MCF 10A (cell line): Measurements from ENCODE around the gene PLXDC2. TPM values are rescaled to one million over a fixed set of nuclear protein-coding genes. Genes with fewer than 3 reads are reported as not detected.

Source experiments
- BruUV-seq: library from RNA; stranded (reverse); fragments of 400-500 nt; replicated peaks from 2 replicates; lab custom pipeline; 2021; lab: Mats Ljungman, UMichigan
- CTCF ChIA-PET: fragments of 300-600 bp; sonication (Branson Sonifier 250); formaldehyde crosslinking; extraction: SDS; loops from one replicate; lab custom pipeline; 2021; ENCODE audit warnings: antibody characterized with exemption, inconsistent platforms; lab: Yijun Ruan, JAX
- POLR2A ChIA-PET: fragments of 300-600, 350-650 bp; sonication (Branson Sonifier 250); formaldehyde crosslinking; extraction: SDS; loops from one replicate; lab custom pipeline; 2020; ENCODE audit warnings: antibody characterized with exemption, inconsistent platforms; lab: Yijun Ruan, JAX
- DNase-seq: peaks from one replicate; pipeline ENCODE4 v3.0.0-alpha.2; 2018; ENCODE audit not compliant: unreplicated experiment
- H3K27ac Mint-ChIP-seq: one replicate; pipeline ENCODE4 v1.8.0; 2022; ENCODE audit warnings: mild to moderate bottlenecking, low read depth, mixed read lengths; ENCODE audit not compliant: unreplicated experiment
- H3K27me3 Mint-ChIP-seq: one replicate; pipeline ENCODE4 v1.8.0; 2022; ENCODE audit warnings: mixed read lengths; ENCODE audit not compliant: insufficient read depth, unreplicated experiment
- H3K36me3 Mint-ChIP-seq: one replicate; pipeline ENCODE4 v1.8.0; 2022; ENCODE audit warnings: mild to moderate bottlenecking, moderate library complexity, mixed read lengths; ENCODE audit not compliant: insufficient read depth, unreplicated experiment
- H3K4me1 Mint-ChIP-seq: one replicate; pipeline ENCODE4 v1.8.0; 2022; ENCODE audit warnings: mixed read lengths; ENCODE audit not compliant: insufficient read depth, unreplicated experiment
- H3K4me3 Mint-ChIP-seq: one replicate; pipeline ENCODE4 v1.8.0; 2022; ENCODE audit warnings: mild to moderate bottlenecking, moderate library complexity, mixed read lengths; ENCODE audit not compliant: unreplicated experiment
- H3K9me3 Mint-ChIP-seq: one replicate; pipeline ENCODE4 v1.8.0; 2022; ENCODE audit warnings: mixed read lengths; ENCODE audit not compliant: unreplicated experiment
- CTCF ChIP-seq: fragments of 200-600 bp; IDR thresholded peaks from one replicate; pipeline ENCODE4 v1.8.0; 2022; ENCODE audit warnings: antibody characterized with exemption, mild to moderate bottlenecking; ENCODE audit not compliant: unreplicated experiment
- intact Hi-C: fragments of 100-400 bp; cut with micrococcal nuclease; formaldehyde crosslinking; loops from 2 replicates; pipeline ENCODE4 v1.14.1; 2022
- total RNA-seq: library from RNA; stranded (reverse); gene quantifications from 2 replicates; pipeline ENCODE4 v1.2.3, GENCODE V29; 2022

Gene PLXDC2
- total RNA-seq, 1 experiment from 2014 or later: 23.3 TPM

- H3K4me3 Mint-ChIP-seq: no peak overlapping the region
- ChIA-PET POLR2A (interaction anchor here (0.5 kb wide), 1 partner anchor 703 kb away, joined by 4 read pairs; no protein-coding TSS in a partner anchor), CTCF (interaction anchor here (0.6 kb wide), 1 partner anchor 530 kb away, joined by 3 read pairs; no protein-coding TSS in a partner anchor)
- intact Hi-C loops: no loop called here
- H3K36me3 Mint-ChIP-seq: no peaks in the 10 kb centered on the region
- TF ChIP-seq CTCF: no peak
- no peaks in the 10 kb centered on the region for H3K27me3 Mint-ChIP-seq
- no peak for DNase-seq
- BruUV-seq: no TSS peak
- no peak overlapping the region for H3K27ac Mint-ChIP-seq
- peaks cover 23% of the 10 kb centered on the region for H3K4me1 Mint-ChIP-seq
- no peaks in the 10 kb centered on the region for H3K9me3 Mint-ChIP-seq
Measured at GRCh38 chr10:19956516-19957032, 140.3 kb downstream of the PLXDC2 start.

GRCh38 chr10:19958787-19959186 is 142.6 kb downstream of the PLXDC2 start:
- DNase-seq: no peak
- Mint-ChIP-seq H3K4me1 (peaks cover 14% of the 10 kb centered on the region), H3K9me3 (no peaks in the 10 kb centered on the region), H3K27ac (no peak overlapping the region), H3K27me3 (no peaks in the 10 kb centered on the region), H3K36me3 (no peaks in the 10 kb centered on the region), H3K4me3 (no peak overlapping the region)
- ChIA-PET POLR2A (no interaction called here), CTCF (interaction anchor here (0.6 to 0.8 kb wide), 2 partner anchors 13 to 937 kb away, joined by 3 read pairs; no protein-coding TSS in a partner anchor)
- intact Hi-C loops: no loop called here
- TF ChIP-seq CTCF: no peak
- BruUV-seq: no TSS peak

GRCh38 chr10:19961076-19962053 is 145.1 kb downstream of the PLXDC2 start:
- intact Hi-C loops: no loop called here
- Mint-ChIP-seq H3K4me3 (no peak overlapping the region), H3K9me3 (no peaks in the 10 kb centered on the region), H3K27ac (no peak overlapping the region), H3K4me1 (peaks cover 11% of the 10 kb centered on the region), H3K27me3 (no peaks in the 10 kb centered on the region), H3K36me3 (no peaks in the 10 kb centered on the region)
- CTCF ChIA-PET: interaction anchor here (0.6 to 1.1 kb wide), 3 partner anchors 22 to 1204 kb away, joined by 3 to 4 read pairs (median 4); no protein-coding TSS in a partner anchor
- no peak for DNase-seq
- POLR2A ChIA-PET: interaction anchor here (0.8 to 0.9 kb wide), 2 partner anchors 10 to 144 kb away, joined by 3 to 8 read pairs; no protein-coding TSS in a partner anchor
- TF ChIP-seq CTCF: no peak
- BruUV-seq: no TSS peak

GRCh38 chr10:19964625-19965024 is 148.4 kb downstream of the PLXDC2 start:
- no peak for DNase-seq
- H3K27me3 Mint-ChIP-seq: no peaks in the 10 kb centered on the region
- no peak overlapping the region for H3K27ac Mint-ChIP-seq
- no peaks in the 10 kb centered on the region for H3K36me3 Mint-ChIP-seq
- no TSS peak for BruUV-seq
- H3K4me3 Mint-ChIP-seq: no peak overlapping the region
- intact Hi-C loops: no loop called here
- POLR2A ChIA-PET: interaction anchor here (0.6 kb wide), 1 partner anchor 634 kb away, joined by 4 read pairs; no protein-coding TSS in a partner anchor
- CTCF ChIA-PET: no interaction called here
- TF ChIP-seq CTCF: no peak
- H3K9me3 Mint-ChIP-seq: no peaks in the 10 kb centered on the region
- H3K4me1 Mint-ChIP-seq: no peaks in the 10 kb centered on the region
